ENCODE measurements around the gene PCSK4. TPM values are rescaled to one million over a fixed set of nuclear protein-coding genes. Genes with fewer than 3 reads are reported as not detected.
"Not testable (repeated sequence)": the region's sequence is repeated elsewhere in the genome, so short reads cannot be mapped to it uniquely, and the experiment has no call there.

Gene PCSK4
- total RNA-seq, 1 donor from 2014 or later = 12.4 TPM

DNA sequence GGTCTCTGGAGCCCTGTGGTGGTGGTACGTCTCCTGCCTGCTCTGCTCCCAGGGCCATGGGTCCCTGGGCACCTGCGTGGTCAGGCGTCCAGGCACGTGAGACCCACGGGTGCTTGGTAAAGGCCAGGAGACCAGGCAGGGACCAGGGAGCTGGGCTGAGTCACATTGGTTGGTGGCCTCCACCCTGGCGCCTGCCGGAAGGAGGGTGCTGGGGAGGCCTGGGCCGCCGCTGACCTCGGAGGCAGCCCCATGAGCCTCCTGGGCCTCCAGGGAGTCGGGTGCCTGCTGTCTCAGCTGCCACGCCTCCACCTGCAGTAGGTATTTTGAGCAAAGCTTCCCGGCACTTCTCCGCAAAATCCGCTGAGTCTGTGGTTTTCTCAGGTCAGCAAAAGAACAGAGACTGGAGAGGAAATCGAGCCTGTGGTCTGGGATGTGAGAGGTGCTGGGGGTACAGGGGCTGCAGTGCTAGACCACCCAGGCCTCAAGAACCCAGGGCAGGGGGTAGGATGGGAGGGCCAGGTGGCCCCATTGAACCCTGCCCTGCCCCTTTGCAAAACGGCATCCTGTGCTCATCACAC, 30.1 kb upstream of the PCSK4 start:
- H3K4me3 Mint-ChIP-seq = no peak overlapping the region
- H3K36me3 Mint-ChIP-seq = no peaks in the 10 kb centered on the region
- TF ChIP-seq, protein P1, sequence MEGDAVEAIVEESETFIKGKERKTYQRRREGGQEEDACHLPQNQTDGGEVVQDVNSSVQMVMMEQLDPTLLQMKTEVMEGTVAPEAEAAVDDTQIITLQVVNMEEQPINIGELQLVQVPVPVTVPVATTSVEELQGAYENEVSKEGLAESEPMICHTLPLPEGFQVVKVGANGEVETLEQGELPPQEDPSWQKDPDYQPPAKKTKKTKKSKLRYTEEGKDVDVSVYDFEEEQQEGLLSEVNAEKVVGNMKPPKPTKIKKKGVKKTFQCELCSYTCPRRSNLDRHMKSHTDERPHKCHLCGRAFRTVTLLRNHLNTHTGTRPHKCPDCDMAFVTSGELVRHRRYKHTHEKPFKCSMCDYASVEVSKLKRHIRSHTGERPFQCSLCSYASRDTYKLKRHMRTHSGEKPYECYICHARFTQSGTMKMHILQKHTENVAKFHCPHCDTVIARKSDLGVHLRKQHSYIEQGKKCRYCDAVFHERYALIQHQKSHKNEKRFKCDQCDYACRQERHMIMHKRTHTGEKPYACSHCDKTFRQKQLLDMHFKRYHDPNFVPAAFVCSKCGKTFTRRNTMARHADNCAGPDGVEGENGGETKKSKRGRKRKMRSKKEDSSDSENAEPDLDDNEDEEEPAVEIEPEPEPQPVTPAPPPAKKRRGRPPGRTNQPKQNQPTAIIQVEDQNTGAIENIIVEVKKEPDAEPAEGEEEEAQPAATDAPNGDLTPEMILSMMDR (conservative IDR thresholded peaks at IDR 0.05) = no peak
- no peak overlapping the region for H3K27ac Mint-ChIP-seq
- no peaks in the 10 kb centered on the region for H3K4me1 Mint-ChIP-seq (ENCODE audit: unreplicated experiment)
- DNase-seq (ENCODE audit: extremely low spot score, unreplicated experiment) = no peak
- H3K27me3 Mint-ChIP-seq = peaks cover 66% of the 10 kb centered on the region
- H3K9me3 Mint-ChIP-seq = peaks cover 4% of the 10 kb centered on the region

DNA sequence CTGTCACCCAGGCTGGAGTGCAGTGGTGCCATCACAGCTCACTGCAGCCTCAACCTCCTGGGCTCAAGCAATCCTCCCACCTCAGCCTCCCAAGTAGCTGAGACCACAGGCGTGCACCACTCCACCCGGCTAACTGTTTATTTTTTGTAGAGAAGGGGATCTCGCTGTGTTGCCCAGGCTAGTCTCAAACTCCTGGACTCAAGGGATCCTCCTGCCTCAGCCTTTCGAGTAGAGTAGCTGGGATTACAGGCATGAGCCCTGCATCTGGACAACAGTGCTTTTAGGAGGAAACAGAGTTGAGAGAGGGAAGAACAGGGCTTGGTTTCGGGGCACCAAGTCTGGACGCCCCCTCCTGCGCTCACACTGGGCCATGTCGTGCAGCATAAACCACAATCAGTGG, 29.7 kb upstream of the PCSK4 start:
- not testable (repeated sequence) for H3K4me3 Mint-ChIP-seq; DNase-seq (ENCODE audit: extremely low spot score, unreplicated experiment); H3K4me1 Mint-ChIP-seq (ENCODE audit: unreplicated experiment); H3K36me3 Mint-ChIP-seq; H3K9me3 Mint-ChIP-seq; H3K27ac Mint-ChIP-seq
- peaks cover 65% of the 10 kb centered on the region for H3K27me3 Mint-ChIP-seq

DNA sequence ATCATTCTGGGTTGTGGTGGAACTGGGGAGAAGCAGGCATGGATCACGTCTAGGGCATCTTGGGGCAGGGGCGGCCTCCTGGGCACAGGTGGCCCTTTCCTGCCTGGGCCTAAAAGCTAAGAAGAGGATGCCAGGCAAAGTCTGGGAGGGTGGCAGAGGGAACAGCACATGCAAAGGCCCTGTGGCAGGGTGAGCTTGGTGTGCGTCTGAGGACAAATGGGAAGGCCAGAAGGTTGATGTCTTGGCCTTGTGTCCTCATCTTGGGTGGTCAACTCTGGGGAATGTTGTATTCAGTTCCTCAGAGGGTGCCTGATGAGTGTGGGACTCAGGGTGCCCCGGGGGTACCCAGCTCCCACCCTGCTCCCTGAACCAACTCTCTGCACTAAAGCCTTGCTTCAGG, 28.3 kb upstream of the PCSK4 start:
- TF ChIP-seq, protein P1 (conservative IDR thresholded peaks at IDR 0.05) = no peak
- Mint-ChIP-seq H3K27ac (no peak overlapping the region), H3K27me3 (peaks cover 66% of the 10 kb centered on the region), H3K4me3 (no peak overlapping the region), H3K9me3 (peaks cover 4% of the 10 kb centered on the region), H3K4me1 (ENCODE audit: unreplicated experiment) (no peaks in the 10 kb centered on the region), H3K36me3 (no peaks in the 10 kb centered on the region)
- DNase-seq (ENCODE audit: extremely low spot score, unreplicated experiment) = no peak

DNA sequence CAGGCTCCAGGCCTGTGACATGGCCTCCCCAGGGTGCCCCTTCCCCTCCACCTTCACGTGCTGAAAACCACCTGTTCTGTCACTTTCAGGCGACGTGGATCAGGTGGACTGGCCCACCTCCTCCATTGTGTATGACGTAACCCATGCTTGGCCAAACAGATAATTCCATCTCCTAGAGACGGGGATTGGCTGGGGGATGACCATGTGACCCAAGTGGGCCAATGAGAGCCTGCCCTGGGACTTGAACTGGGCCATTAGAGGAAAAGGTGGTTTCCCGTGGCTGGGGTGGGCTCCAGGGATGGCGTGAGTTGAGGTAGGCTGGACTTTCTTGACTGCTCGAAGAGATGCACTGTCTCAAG, 26.2 kb upstream of the PCSK4 start:
- peak overlapping the region; percentile 58 for H3K4me3 Mint-ChIP-seq
- peaks cover 4% of the 10 kb centered on the region for H3K9me3 Mint-ChIP-seq
- no peaks in the 10 kb centered on the region for H3K36me3 Mint-ChIP-seq
- peaks cover 51% of the 10 kb centered on the region for H3K27me3 Mint-ChIP-seq
- TF ChIP-seq, protein P1 (conservative IDR thresholded peaks at IDR 0.05) = no peak
- no peak for DNase-seq (ENCODE audit: extremely low spot score, unreplicated experiment)
- no peaks in the 10 kb centered on the region for H3K4me1 Mint-ChIP-seq (ENCODE audit: unreplicated experiment)
- peak overlapping the region; percentile 20 for H3K27ac Mint-ChIP-seq

- TF ChIP-seq, protein P1 (conservative IDR thresholded peaks at IDR 0.05) = no peak
- no peak for DNase-seq (ENCODE audit: extremely low spot score, unreplicated experiment)
- H3K27me3 Mint-ChIP-seq = peaks cover 57% of the 10 kb centered on the region
Measured at GRCh38 chr19:1514986-1515721, 25.0 kb upstream of the PCSK4 start.

GRCh38 chr19:1514295-1514661, 24.1 kb upstream of the PCSK4 start:
- no peaks in the 10 kb centered on the region for H3K36me3 Mint-ChIP-seq
- TF ChIP-seq, protein P1 (conservative IDR thresholded peaks at IDR 0.05) = no peak
- H3K4me1 Mint-ChIP-seq (ENCODE audit: unreplicated experiment) = peaks cover 5% of the 10 kb centered on the region
- peaks cover 4% of the 10 kb centered on the region for H3K9me3 Mint-ChIP-seq
- H3K27me3 Mint-ChIP-seq = peaks cover 59% of the 10 kb centered on the region
- H3K4me3 Mint-ChIP-seq = peak overlapping the region; percentile 31
- H3K27ac Mint-ChIP-seq = no peak overlapping the region
- DNase-seq (ENCODE audit: extremely low spot score, unreplicated experiment) = no peak

More at GRCh38 chr19:1514986-1515721, 25.0 kb upstream of the PCSK4 start:
- Mint-ChIP-seq H3K36me3 (no peaks in the 10 kb centered on the region), H3K4me3 (no peak overlapping the region), H3K9me3 (peaks cover 4% of the 10 kb centered on the region), H3K4me1 (ENCODE audit: unreplicated experiment) (no peaks in the 10 kb centered on the region), H3K27ac (no peak overlapping the region)
